Loucy (cell line): ENCODE results near the gene BTRC.

Experiments used
- H2AFZ ChIP-seq: fragments of 200-600 bp; sonication (generic); 2 replicates; pipeline ENCODE4 v1.6.0; 2016; ENCODE audit warnings: antibody characterized with exemption, mild to moderate bottlenecking, low read length, moderate library complexity
- H3F3A ChIP-seq: fragments of 200-600 bp; 2 replicates; pipeline ENCODE4 v1.6.0; 2016; ENCODE audit warnings: antibody characterized with exemption, low read depth, mild to moderate bottlenecking
- H3K27me3 ChIP-seq: fragments of 200-600 bp; sonication (generic); 2 replicates; pipeline ENCODE4 v1.6.1; 2014; ENCODE audit warnings: low read length, mild to moderate bottlenecking; ENCODE audit not compliant: insufficient read depth, poor library complexity, severe bottlenecking
- H3K36me3 ChIP-seq: fragments of 200-600 bp; sonication (generic); 2 replicates; pipeline ENCODE4 v1.6.1; 2016; ENCODE audit warnings: low read length; ENCODE audit not compliant: insufficient read depth
- H3K4me1 ChIP-seq: fragments of 200-600 bp; sonication (generic); 2 replicates; pipeline ENCODE4 v1.5.1; 2014; ENCODE audit warnings: low read length, mild to moderate bottlenecking; ENCODE audit not compliant: insufficient read depth, poor library complexity, severe bottlenecking
- H3K4me2 ChIP-seq: fragments of 200-600 bp; sonication (generic); 2 replicates; pipeline ENCODE4 v1.6.0; 2014; ENCODE audit warnings: antibody characterized with exemption, low read length, low read depth, mild to moderate bottlenecking; ENCODE audit not compliant: poor library complexity, severe bottlenecking
- H3K4me3 ChIP-seq: fragments of 200-600 bp; sonication (generic); 2 replicates; pipeline ENCODE4 v1.5.1; 2014; ENCODE audit warnings: low read length, mild to moderate bottlenecking, mixed read lengths; ENCODE audit not compliant: poor library complexity, severe bottlenecking
- H3K79me2 ChIP-seq: fragments of 200-600 bp; sonication (generic); 2 replicates; pipeline ENCODE4 v1.6.1; 2014; ENCODE audit warnings: low read length; ENCODE audit not compliant: insufficient read depth
- H3K9ac ChIP-seq: fragments of 200-600 bp; sonication (generic); 2 replicates; pipeline ENCODE4 v1.6.0; 2014; ENCODE audit warnings: mild to moderate bottlenecking, low read depth, low read length, moderate library complexity; ENCODE audit not compliant: poor library complexity, severe bottlenecking
- H3K9me2 ChIP-seq: fragments of 200-600 bp; sonication (generic); replicated peaks from 2 replicates; pipeline ENCODE4 v1.6.1; 2016; ENCODE audit warnings: low read depth, low read length, mixed read lengths
- H3K9me3 ChIP-seq: fragments of 200-600 bp; sonication (generic); 2 replicates; pipeline ENCODE4 v1.6.1; 2014; ENCODE audit warnings: mild to moderate bottlenecking, antibody characterized with exemption, low read length, low read depth; ENCODE audit not compliant: insufficient read depth
- H4K20me1 ChIP-seq: fragments of 200-600 bp; sonication (generic); 2 replicates; pipeline ENCODE4 v1.6.0; 2014; ENCODE audit warnings: antibody characterized with exemption, low read length, mild to moderate bottlenecking; ENCODE audit not compliant: insufficient read depth, poor library complexity, severe bottlenecking
- CTCF ChIP-seq: fragments of 200-600 bp; sonication (generic); conservative IDR thresholded peaks from 2 replicates; pipeline ENCODE4 v1.5.1; 2014; ENCODE audit warnings: mild to moderate bottlenecking, antibody characterized with exemption, low read length
- EZH2phosphoT487 ChIP-seq: fragments of 200-600 bp; IDR thresholded peaks from 2 replicates; pipeline ENCODE4 v1.6.1; 2018; ENCODE audit warnings: antibody characterized with exemption, mild to moderate bottlenecking, moderate library complexity, borderline replicate concordance

BTRC gene

GRCh38 chr10:101494650-101495049, 140.7 kb downstream of the BTRC start:
- Histone ChIP-seq H3K4me3 (no peak overlapping the region), H3K9me3 (no peaks in the 10 kb centered on the region), H3K9ac (no peak overlapping the region), H3F3A (no peaks in the 10 kb centered on the region), H3K79me2 (no peaks in the 10 kb centered on the region), H3K4me1 (peaks cover 8% of the 10 kb centered on the region), H2AFZ (no peak overlapping the region), H3K36me3 (no peaks in the 10 kb centered on the region), H3K27me3 (no peaks in the 10 kb centered on the region), H3K4me2 (no peak overlapping the region), H3K9me2 (no peaks in the 10 kb centered on the region), H4K20me1 (no peaks in the 10 kb centered on the region)
- TF ChIP-seq EZH2phosphoT487, result no peak
- no peak for TF ChIP-seq CTCF

- no peaks in the 10 kb centered on the region for H3K27me3 ChIP-seq
- H3K79me2 ChIP-seq, result no peaks in the 10 kb centered on the region
- H3K9ac ChIP-seq, result no peak overlapping the region
- H3F3A ChIP-seq, result no peaks in the 10 kb centered on the region
- TF ChIP-seq CTCF (peak; percentile 67), EZH2phosphoT487 (no peak)
- H4K20me1 ChIP-seq, result no peaks in the 10 kb centered on the region
- no peaks in the 10 kb centered on the region for H3K9me2 ChIP-seq
- H2AFZ ChIP-seq, result no peak overlapping the region
- no peak overlapping the region for H3K4me2 ChIP-seq
- no peak overlapping the region for H3K4me3 ChIP-seq
- H3K4me1 ChIP-seq, result peaks cover under 1% of the 10 kb centered on the region
- H3K36me3 ChIP-seq, result no peaks in the 10 kb centered on the region
- H3K9me3 ChIP-seq, result no peaks in the 10 kb centered on the region
Measured at GRCh38 chr10:101495324-101495925, 141.5 kb downstream of the BTRC start.

GRCh38 chr10:101504438-101504837, 150.5 kb downstream of the BTRC start:
- TF ChIP-seq CTCF, result no peak
- Histone ChIP-seq H3F3A (no peaks in the 10 kb centered on the region), H3K4me1 (no peaks in the 10 kb centered on the region), H4K20me1 (no peaks in the 10 kb centered on the region), H3K4me3 (no peak overlapping the region), H3K27me3 (no peaks in the 10 kb centered on the region), H3K79me2 (no peaks in the 10 kb centered on the region), H3K9me2 (no peaks in the 10 kb centered on the region), H3K36me3 (no peaks in the 10 kb centered on the region), H2AFZ (no peak overlapping the region), H3K9me3 (no peaks in the 10 kb centered on the region), H3K4me2 (no peak overlapping the region), H3K9ac (no peak overlapping the region)
